ENCODE results near the gene TOR3A. TPM values are rescaled to one million over a fixed set of nuclear protein-coding genes. Genes with fewer than 3 reads are reported as not detected.
"Not testable (repeated sequence)": the region's sequence is repeated elsewhere in the genome, so short reads cannot be mapped to it uniquely, and the experiment has no call there.

The TOR3A gene
- total RNA-seq, 1 donor from 2014 or later: 21.1 TPM

DNA sequence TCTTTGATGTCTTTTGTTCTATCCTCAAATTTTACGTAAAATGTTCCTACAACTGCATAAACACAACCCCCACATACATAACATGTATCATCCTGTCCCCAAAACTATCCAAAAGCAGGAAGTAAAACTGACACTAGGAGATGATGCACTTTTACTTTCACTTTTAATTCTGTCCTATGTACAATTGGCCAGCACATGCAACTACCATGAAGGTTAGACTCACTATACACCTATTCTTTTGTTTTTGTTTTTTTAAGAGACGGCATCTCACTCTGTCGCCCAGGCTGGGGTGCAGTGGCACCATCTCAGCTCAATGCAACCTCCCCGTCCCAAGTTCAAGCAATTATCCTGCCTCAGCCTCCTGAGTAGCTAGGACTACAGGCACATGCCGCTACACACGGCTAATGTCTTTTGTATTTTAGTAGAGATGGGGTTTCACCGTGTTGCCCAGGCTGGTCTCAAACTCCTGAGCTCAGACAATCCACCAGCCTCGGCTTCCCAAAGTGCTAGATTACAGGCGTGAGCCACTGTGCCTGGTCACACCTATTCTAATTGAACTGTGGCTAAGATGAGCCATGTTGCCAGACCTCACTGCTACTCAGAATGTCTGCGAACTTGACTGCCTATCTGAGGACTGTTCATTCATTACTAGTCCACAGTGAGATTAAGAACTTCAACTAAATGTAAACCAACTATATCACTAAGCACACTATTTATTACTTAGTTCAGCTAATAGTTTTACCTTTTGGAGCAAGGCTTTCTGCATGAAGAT lies 48.0 kb downstream of the TOR3A start:
- Mint-ChIP-seq H3K4me3 (ENCODE audit: unreplicated experiment) (peak overlapping the region; percentile 57), H3K27ac (ENCODE audit: unreplicated experiment) (peak overlapping the region; percentile 80), H3K36me3 (ENCODE audit: unreplicated experiment) (peaks cover 11% of the 10 kb centered on the region), H3K27me3 (ENCODE audit: unreplicated experiment) (no peaks in the 10 kb centered on the region), H3K4me1 (ENCODE audit: unreplicated experiment) (peaks cover 39% of the 10 kb centered on the region), H3K9me3 (ENCODE audit: unreplicated experiment) (no peaks in the 10 kb centered on the region)
- no peak for DNase-seq (ENCODE audit: extremely low spot score, unreplicated experiment)
- TF ChIP-seq, protein P1, sequence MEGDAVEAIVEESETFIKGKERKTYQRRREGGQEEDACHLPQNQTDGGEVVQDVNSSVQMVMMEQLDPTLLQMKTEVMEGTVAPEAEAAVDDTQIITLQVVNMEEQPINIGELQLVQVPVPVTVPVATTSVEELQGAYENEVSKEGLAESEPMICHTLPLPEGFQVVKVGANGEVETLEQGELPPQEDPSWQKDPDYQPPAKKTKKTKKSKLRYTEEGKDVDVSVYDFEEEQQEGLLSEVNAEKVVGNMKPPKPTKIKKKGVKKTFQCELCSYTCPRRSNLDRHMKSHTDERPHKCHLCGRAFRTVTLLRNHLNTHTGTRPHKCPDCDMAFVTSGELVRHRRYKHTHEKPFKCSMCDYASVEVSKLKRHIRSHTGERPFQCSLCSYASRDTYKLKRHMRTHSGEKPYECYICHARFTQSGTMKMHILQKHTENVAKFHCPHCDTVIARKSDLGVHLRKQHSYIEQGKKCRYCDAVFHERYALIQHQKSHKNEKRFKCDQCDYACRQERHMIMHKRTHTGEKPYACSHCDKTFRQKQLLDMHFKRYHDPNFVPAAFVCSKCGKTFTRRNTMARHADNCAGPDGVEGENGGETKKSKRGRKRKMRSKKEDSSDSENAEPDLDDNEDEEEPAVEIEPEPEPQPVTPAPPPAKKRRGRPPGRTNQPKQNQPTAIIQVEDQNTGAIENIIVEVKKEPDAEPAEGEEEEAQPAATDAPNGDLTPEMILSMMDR (IDR thresholded peaks at IDR 0.05): no peak

DNA sequence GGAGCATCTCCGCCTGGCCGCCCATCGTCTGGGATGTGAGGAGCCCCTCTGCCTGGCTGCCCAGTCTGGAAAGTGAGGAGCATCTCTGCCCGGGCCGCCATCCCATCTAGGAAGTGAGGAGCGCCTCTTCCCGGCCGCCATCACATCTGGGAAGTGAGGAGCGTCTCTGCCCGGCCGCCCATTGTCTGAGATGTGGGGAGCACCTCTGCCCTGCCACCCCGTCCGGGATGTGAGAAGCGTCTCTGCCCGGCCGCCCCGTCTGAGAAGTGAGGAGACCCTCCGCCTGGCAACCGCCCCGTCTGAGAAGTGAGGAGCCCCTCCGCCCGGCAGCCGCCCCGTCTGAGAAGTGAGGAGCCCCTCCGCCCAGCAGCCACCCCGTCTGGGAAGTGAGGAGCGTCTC lies 53.3 kb downstream of the TOR3A start:
- H3K4me3 Mint-ChIP-seq (ENCODE audit: unreplicated experiment); H3K27ac Mint-ChIP-seq (ENCODE audit: unreplicated experiment); H3K9me3 Mint-ChIP-seq (ENCODE audit: unreplicated experiment); H3K27me3 Mint-ChIP-seq (ENCODE audit: unreplicated experiment); DNase-seq (ENCODE audit: extremely low spot score, unreplicated experiment): not testable (repeated sequence)
- H3K4me1 Mint-ChIP-seq (ENCODE audit: unreplicated experiment): peaks cover 39% of the 10 kb centered on the region
- H3K36me3 Mint-ChIP-seq (ENCODE audit: unreplicated experiment): peaks cover 19% of the 10 kb centered on the region

DNA sequence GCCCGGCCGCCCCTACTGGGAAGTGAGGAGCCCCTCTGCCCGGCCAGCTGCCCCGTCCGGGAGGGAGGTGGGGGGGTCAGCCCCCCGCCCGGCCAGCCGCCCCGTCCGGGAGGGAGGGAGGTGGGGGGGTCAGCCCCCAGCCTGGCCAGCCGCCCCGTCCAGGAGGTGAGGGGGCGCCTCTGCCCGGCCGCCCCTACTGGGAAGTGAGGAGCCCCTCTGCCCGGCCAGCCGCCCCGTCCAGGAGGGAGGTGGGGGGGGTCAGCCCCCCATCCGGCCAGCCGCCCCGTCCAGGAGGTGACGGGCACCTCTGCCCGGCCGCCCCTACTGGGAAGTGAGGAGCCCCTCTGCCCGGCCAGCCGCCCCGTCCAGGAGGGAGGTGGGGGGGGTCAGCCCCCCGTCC lies 53.8 kb downstream of the TOR3A start:
- H3K36me3 Mint-ChIP-seq (ENCODE audit: unreplicated experiment): peaks cover 15% of the 10 kb centered on the region
- H3K4me3 Mint-ChIP-seq (ENCODE audit: unreplicated experiment); H3K9me3 Mint-ChIP-seq (ENCODE audit: unreplicated experiment); H3K27me3 Mint-ChIP-seq (ENCODE audit: unreplicated experiment); H3K27ac Mint-ChIP-seq (ENCODE audit: unreplicated experiment); DNase-seq (ENCODE audit: extremely low spot score, unreplicated experiment): not testable (repeated sequence)
- H3K4me1 Mint-ChIP-seq (ENCODE audit: unreplicated experiment): peaks cover 45% of the 10 kb centered on the region

DNA sequence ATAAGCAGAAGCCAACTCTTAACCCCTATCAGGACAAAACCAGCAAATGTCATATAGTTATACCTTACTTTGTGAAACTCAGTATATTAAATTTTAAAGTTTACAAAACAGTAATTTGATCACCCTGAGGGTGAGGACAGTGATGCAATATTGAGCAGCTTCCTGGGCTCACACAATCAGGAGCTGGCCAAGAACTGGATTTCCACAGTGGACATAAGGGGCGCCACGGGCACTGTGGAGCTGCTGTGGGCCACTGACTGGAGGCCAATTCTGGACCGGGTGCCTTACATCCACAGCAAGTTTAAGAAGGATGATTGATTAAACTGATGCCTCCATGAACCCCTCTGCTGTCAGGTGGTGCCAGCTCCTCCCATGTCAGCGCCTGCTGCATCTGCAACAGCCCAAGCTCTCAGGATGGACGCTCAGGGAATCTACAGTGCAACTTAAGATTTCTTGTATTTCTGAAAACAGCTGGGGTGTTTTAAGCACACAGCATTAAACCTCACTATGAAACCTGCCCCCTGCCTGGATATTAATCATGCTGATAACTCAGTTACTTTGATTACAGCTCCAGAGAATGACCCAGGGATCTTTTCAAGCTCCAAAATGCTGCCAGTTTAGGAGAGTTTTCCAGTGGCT lies 55.9 kb downstream of the TOR3A start:
- H3K27ac Mint-ChIP-seq (ENCODE audit: unreplicated experiment): peak overlapping the region; percentile 65
- H3K4me1 Mint-ChIP-seq (ENCODE audit: unreplicated experiment): peaks cover 51% of the 10 kb centered on the region
- H3K4me3 Mint-ChIP-seq (ENCODE audit: unreplicated experiment): no peak overlapping the region
- H3K27me3 Mint-ChIP-seq (ENCODE audit: unreplicated experiment): no peaks in the 10 kb centered on the region
- H3K9me3 Mint-ChIP-seq (ENCODE audit: unreplicated experiment): no peaks in the 10 kb centered on the region
- TF ChIP-seq, protein P1 (IDR thresholded peaks at IDR 0.05): no peak
- DNase-seq (ENCODE audit: extremely low spot score, unreplicated experiment): no peak
- H3K36me3 Mint-ChIP-seq (ENCODE audit: unreplicated experiment): peaks cover 15% of the 10 kb centered on the region

DNA sequence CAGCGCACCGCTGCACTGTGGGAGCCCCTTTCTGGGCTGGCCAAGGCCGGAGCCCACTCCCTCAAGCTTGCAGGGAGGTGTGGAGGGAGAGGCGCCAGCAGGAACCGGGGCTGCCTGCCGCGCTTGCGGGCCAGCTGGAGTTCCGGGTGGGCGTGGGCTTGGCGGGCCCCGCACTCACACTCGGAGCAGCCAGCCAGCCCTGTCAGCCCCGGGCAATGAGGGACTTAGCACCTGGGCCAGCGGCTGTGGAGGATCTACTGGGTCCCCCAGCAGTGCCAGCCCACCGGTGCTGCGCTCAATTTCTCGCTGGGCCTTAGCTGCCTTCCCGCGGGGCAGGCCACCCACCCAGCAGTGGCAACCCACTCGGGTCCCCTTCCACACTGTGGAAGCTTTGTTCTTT lies 56.9 kb downstream of the TOR3A start:
- Mint-ChIP-seq H3K4me1 (ENCODE audit: unreplicated experiment) (peaks cover 50% of the 10 kb centered on the region), H3K36me3 (ENCODE audit: unreplicated experiment) (peaks cover 10% of the 10 kb centered on the region)
- not testable (repeated sequence) for DNase-seq (ENCODE audit: extremely low spot score, unreplicated experiment); H3K27ac Mint-ChIP-seq (ENCODE audit: unreplicated experiment); H3K9me3 Mint-ChIP-seq (ENCODE audit: unreplicated experiment); H3K27me3 Mint-ChIP-seq (ENCODE audit: unreplicated experiment); H3K4me3 Mint-ChIP-seq (ENCODE audit: unreplicated experiment)

DNA sequence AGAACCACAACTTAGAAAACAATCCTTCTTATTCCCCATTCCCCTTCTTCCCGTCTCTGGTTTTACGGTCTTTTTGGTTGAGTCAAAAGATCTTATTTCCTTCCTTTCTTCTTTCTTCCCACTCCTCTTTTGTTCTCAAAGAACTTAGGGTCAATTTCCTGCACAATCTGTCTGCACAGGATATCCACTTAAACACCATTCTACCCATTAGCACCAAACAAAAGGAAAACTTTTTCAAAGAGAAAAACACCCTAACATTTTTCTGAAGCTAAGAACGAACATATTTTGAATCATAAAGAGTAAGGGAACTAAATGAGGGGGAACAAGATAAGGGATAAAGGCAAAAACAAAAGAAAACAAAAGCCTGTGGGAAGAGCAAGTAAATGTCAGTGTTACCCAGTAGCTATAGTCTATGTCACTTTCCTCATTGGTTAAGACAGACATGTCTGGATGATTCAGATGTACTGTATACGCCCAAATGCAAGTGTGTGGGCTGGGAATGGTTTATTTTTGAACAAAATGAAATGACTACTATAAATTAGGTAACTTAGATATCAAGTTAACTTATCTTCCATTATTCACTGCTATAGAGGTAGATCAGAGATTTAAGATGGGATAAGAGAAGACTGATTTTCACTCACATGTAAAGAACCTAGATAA lies 59.9 kb downstream of the TOR3A start:
- Mint-ChIP-seq H3K4me3 (ENCODE audit: unreplicated experiment) (peak overlapping the region; percentile 78), H3K36me3 (ENCODE audit: unreplicated experiment) (peaks cover 13% of the 10 kb centered on the region), H3K27ac (ENCODE audit: unreplicated experiment) (peak overlapping the region; percentile 91), H3K27me3 (ENCODE audit: unreplicated experiment) (no peaks in the 10 kb centered on the region), H3K9me3 (ENCODE audit: unreplicated experiment) (no peaks in the 10 kb centered on the region), H3K4me1 (ENCODE audit: unreplicated experiment) (peaks cover 58% of the 10 kb centered on the region)
- TF ChIP-seq, protein P1 (IDR thresholded peaks at IDR 0.05): no peak
- DNase-seq (ENCODE audit: extremely low spot score, unreplicated experiment): no peak
